ENCODE results near the gene OSBP2. TPM values are rescaled to one million over a fixed set of nuclear protein-coding genes. Genes with fewer than 3 reads are reported as not detected.

The OSBP2 gene
- total RNA-seq, 4 donors from 2014 or later = 0.60 to 7.5 (median 4.3) TPM

GRCh38 chr22:30940685-30941362 lies 246.2 kb downstream of the OSBP2 start:
- TF ChIP-seq EP300 (IDR thresholded peaks at IDR 0.05; ENCODE audit: low read depth) = no peak
- TF ChIP-seq POLR2A (IDR thresholded peaks at IDR 0.05) = no peak
- TF ChIP-seq POLR2AphosphoS5 (IDR thresholded peaks at IDR 0.05) = no peak
- no peak for TF ChIP-seq CTCF (IDR thresholded peaks at IDR 0.05)
- H3K9me3 ChIP-seq = no peaks in the 10 kb centered on the region
- no peak overlapping the region for H3K27ac ChIP-seq
- no peaks in the 10 kb centered on the region for H3K4me1 ChIP-seq
- H3K4me3 ChIP-seq = no peak overlapping the region
- no peaks in the 10 kb centered on the region for H3K27me3 ChIP-seq
- intact Hi-C loops (cut with DNase I; ENCODE audit: low total_unique reads) = no loop called here
- WGBS, 2 donors (ENCODE audit: low coverage in 1 of 2) = 80% methylated on average over 7 of the region's 7 CpGs; no CpG with 5 or more reads in 1 of the 2 donors
- H3K36me3 ChIP-seq = peaks cover 0 to 95% (median 46%) of the 10 kb centered on the region in 4 donors
- DNase-seq = no peak
- in situ Hi-C loops (cut with MboI; ENCODE audit: low pct_ligation_motif_present in 1 of 4, low pct_unique_long_range_greater_than_20kb in 1 of 4, low sequenced_read_pairs in 3 of 4) = loop anchor here in 3 of 4 donors (10.0 kb wide), 1 partner anchor 144 kb away; the partner anchor contains the start of gene SMTN (in 3 of the 3)

GRCh38 chr22:30941363-30941740 lies 246.7 kb downstream of the OSBP2 start:
- in situ Hi-C loops (cut with MboI; ENCODE audit: low pct_ligation_motif_present in 1 of 4, low pct_unique_long_range_greater_than_20kb in 1 of 4, low sequenced_read_pairs in 3 of 4) (loop anchor here in 3 of 4 donors (10.0 kb wide), 1 partner anchor 143 kb away; the partner anchor contains the start of gene SMTN (in 3 of the 3)), intact Hi-C loops (cut with DNase I; ENCODE audit: low total_unique reads) (no loop called here)
- no peak for TF ChIP-seq EP300 (IDR thresholded peaks at IDR 0.05; ENCODE audit: low read depth)
- TF ChIP-seq POLR2AphosphoS5 (IDR thresholded peaks at IDR 0.05) = no peak
- no peak for TF ChIP-seq CTCF (IDR thresholded peaks at IDR 0.05)
- TF ChIP-seq POLR2A (IDR thresholded peaks at IDR 0.05) = no peak
- DNase-seq = no peak
- 93% methylated on average over 11 of the region's 11 CpGs; no CpG with 5 or more reads in 1 of the 2 donors for WGBS, 2 donors (ENCODE audit: low coverage in 1 of 2)
- Histone ChIP-seq H3K4me1 (no peaks in the 10 kb centered on the region), H3K4me3 (no peak overlapping the region), H3K36me3 (peaks cover 0 to 92% (median 46%) of the 10 kb centered on the region in 4 donors), H3K27ac (no peak overlapping the region), H3K9me3 (no peaks in the 10 kb centered on the region), H3K27me3 (no peaks in the 10 kb centered on the region)

- DNase-seq = no peak
- H3K4me1 ChIP-seq = peaks cover 0 to 14% (median 7%) of the 10 kb centered on the region in 4 donors
- peaks cover 0 to 74% (median 36%) of the 10 kb centered on the region in 4 donors for H3K36me3 ChIP-seq
- H3K4me3 ChIP-seq = no peak overlapping the region
- no peak overlapping the region for H3K27ac ChIP-seq
- in situ Hi-C loops (cut with MboI; ENCODE audit: low pct_ligation_motif_present in 1 of 4, low pct_unique_long_range_greater_than_20kb in 1 of 4, low sequenced_read_pairs in 3 of 4) = loop anchor here in 3 of 4 donors (10.0 kb wide), 1 partner anchor 141 kb away; the partner anchor contains the start of gene SMTN (in 3 of the 3)
- H3K9me3 ChIP-seq = no peaks in the 10 kb centered on the region
- intact Hi-C loops (cut with DNase I; ENCODE audit: low total_unique reads) = no loop called here
- TF ChIP-seq EP300 (IDR thresholded peaks at IDR 0.05; ENCODE audit: low read depth) (no peak), CTCF (IDR thresholded peaks at IDR 0.05) (no peak), POLR2A (IDR thresholded peaks at IDR 0.05) (no peak), POLR2AphosphoS5 (IDR thresholded peaks at IDR 0.05) (no peak)
- H3K27me3 ChIP-seq = no peaks in the 10 kb centered on the region
- WGBS, 2 donors (ENCODE audit: low coverage in 1 of 2) = 46 to 67% methylated on average over 2 to 3 of the region's 3 CpGs
These were observed 248.7 kb downstream of the OSBP2 start for GRCh38 chr22:30943368-30943767.

- intact Hi-C loops (cut with DNase I; ENCODE audit: low total_unique reads) (loop anchor here (5.0 kb wide), 1 partner anchor 207 kb away; no protein-coding TSS in a partner anchor), in situ Hi-C loops (cut with MboI; ENCODE audit: low pct_ligation_motif_present in 1 of 4, low pct_unique_long_range_greater_than_20kb in 1 of 4, low sequenced_read_pairs in 3 of 4) (loop anchor here in 3 of 4 donors (10.0 kb wide), 1 partner anchor 140 kb away; the partner anchor contains the start of gene SMTN (in 3 of the 3))
- Histone ChIP-seq H3K36me3 (peaks cover 0 to 65% (median 29%) of the 10 kb centered on the region in 4 donors), H3K27ac (no peak overlapping the region), H3K4me3 (no peak overlapping the region), H3K9me3 (no peaks in the 10 kb centered on the region), H3K4me1 (peaks cover 0 to 16% (median 8%) of the 10 kb centered on the region in 4 donors), H3K27me3 (no peaks in the 10 kb centered on the region)
- TF ChIP-seq CTCF (IDR thresholded peaks at IDR 0.05) = no peak
- TF ChIP-seq POLR2A (IDR thresholded peaks at IDR 0.05) = no peak
- no peak for TF ChIP-seq EP300 (IDR thresholded peaks at IDR 0.05; ENCODE audit: low read depth)
- no peak for TF ChIP-seq POLR2AphosphoS5 (IDR thresholded peaks at IDR 0.05)
- WGBS, 2 donors (ENCODE audit: low coverage in 1 of 2) = 95 to 100% methylated on average over 3 to 4 of the region's 4 CpGs
- DNase-seq = no peak
These were observed 250.3 kb downstream of the OSBP2 start for GRCh38 chr22:30944986-30945385.
